H1 (cell line): ENCODE data around the gene COL27A1. TPM values are rescaled to one million over a fixed set of nuclear protein-coding genes. Genes with fewer than 3 reads are reported as not detected.

Experiments
- CTCF ChIA-PET: fragments of 300-600 bp; sonication (Branson Sonifier 250); formaldehyde crosslinking; loops from one replicate; lab custom pipeline; 2021; ENCODE audit not compliant: partially characterized antibody; lab: Charles Lee
- POLR2A ChIA-PET: fragments of 300-600 bp; sonication (Branson Sonifier 250); formaldehyde crosslinking; loops from one replicate; lab custom pipeline; 2021; ENCODE audit warnings: inconsistent platforms; ENCODE audit not compliant: partially characterized antibody; lab: Charles Lee
- DNase-seq, 2 experiments: peaks; one replicate each; pipeline versions ENCODE4 v3.0.0 to v3.0.0-alpha.2; 2010 to 2022; ENCODE audit warnings: low spot score in 2 of 2, low read depth in 1 of 2, mixed read lengths in 1 of 2
- FAIRE-seq: peaks from 2 replicates; lab custom pipeline; 2011; peaks lifted over from hg19 to GRCh38; lab: Jason Lieb, UNC
- H2AFZ ChIP-seq: 2 replicates; pipeline ENCODE4 v1.8.1; 2012; ENCODE audit warnings: low read length, inconsistent platforms
- H2AK5ac ChIP-seq: 2 replicates; pipeline ENCODE4 v1.6.1; 2013; ENCODE audit warnings: low read depth, low read length
- H2BK120ac ChIP-seq: replicated peaks from 2 replicates; pipeline ENCODE3; 2013; ENCODE audit warnings: low read depth, low read length, inconsistent platforms
- H2BK12ac ChIP-seq: 2 replicates; pipeline ENCODE4 v1.6.1; 2013; ENCODE audit warnings: low read depth, low read length
- H2BK15ac ChIP-seq: 2 replicates; pipeline ENCODE4 v1.6.1; 2013; ENCODE audit warnings: low read length
- H2BK20ac ChIP-seq: 2 replicates; pipeline ENCODE4 v1.6.1; 2013; ENCODE audit warnings: low read length
- H2BK5ac ChIP-seq: 2 replicates; pipeline ENCODE4 v1.6.1; 2013; ENCODE audit warnings: low read depth, low read length
- H3K14ac ChIP-seq: 2 replicates; pipeline ENCODE4 v1.6.1; 2013; ENCODE audit warnings: inconsistent platforms; ENCODE audit not compliant: insufficient read length
- H3K18ac ChIP-seq: 2 replicates; pipeline ENCODE4 v1.6.1; 2013; ENCODE audit warnings: low read length; ENCODE audit errors: extremely low read depth
- H3K23ac ChIP-seq: 2 replicates; pipeline ENCODE4 v1.6.1; 2013; ENCODE audit warnings: inconsistent platforms; ENCODE audit not compliant: insufficient read length
- H3K23me2 ChIP-seq: 2 replicates; pipeline ENCODE4 v1.6.1; 2013; ENCODE audit warnings: low read depth, low read length
- H3K27ac ChIP-seq: 2 replicates; pipeline ENCODE4 v1.6.1; 2011; ENCODE audit warnings: low read depth, low read length, inconsistent platforms
- H3K27me3 ChIP-seq, 4 experiments: replicated peaks in 1 of 4; 1 replicate in 1 of 4; 2 replicates in 3 of 4; pipeline versions ENCODE4 v1.6.1 to v1.8.1; 2011 to 2013; ENCODE audit warnings: low read length in 3 of 4, mild to moderate bottlenecking in 3 of 4, inconsistent platforms in 2 of 4, mixed read lengths in 2 of 4, moderate library complexity in 1 of 4; ENCODE audit not compliant: control insufficient read depth in 3 of 4, insufficient read depth in 3 of 4; ENCODE audit errors: extremely low read depth in 1 of 4
- H3K36me3 ChIP-seq, 4 experiments: 2 replicates each; pipeline versions ENCODE4 v1.6.1 to v1.8.1; 2011 to 2013; ENCODE audit warnings: mild to moderate bottlenecking in 4 of 4, low read length in 3 of 4, moderate library complexity in 2 of 4, control low read depth in 1 of 4, inconsistent platforms in 1 of 4; ENCODE audit not compliant: insufficient read depth in 4 of 4, control insufficient read depth in 2 of 4
- H3K4ac ChIP-seq: replicated peaks from 2 replicates; pipeline ENCODE3; 2013; ENCODE audit warnings: low read length, low read depth, mixed read lengths, inconsistent platforms; ENCODE audit not compliant: insufficient read length
- H3K4me1 ChIP-seq, 4 experiments: replicated peaks in 1 of 4; 1 replicate in 1 of 4; 2 replicates in 3 of 4; pipeline versions ENCODE4 v1.6.1 to v1.8.1; 2011 to 2013; ENCODE audit warnings: low read length in 3 of 4, inconsistent platforms in 2 of 4, mixed read lengths in 1 of 4; ENCODE audit not compliant: insufficient read depth in 4 of 4, control insufficient read depth in 3 of 4
- H3K4me2 ChIP-seq, 2 experiments: 2 replicates each; pipeline versions ENCODE4 v1.6.1 to v1.8.1; 2011 to 2013; ENCODE audit warnings: low read depth in 2 of 2, low read length in 2 of 2, control low read depth in 1 of 2, inconsistent platforms in 1 of 2, mild to moderate bottlenecking in 1 of 2; ENCODE audit not compliant: insufficient read depth in 1 of 2
- H3K4me3 ChIP-seq, 4 experiments: fragments of 200-600, 300-600 bp in 1 of 4; sonication (generic), shearing (Covaris generic), sonication (Bioruptor Twin) in 1 of 4; 2 replicates each; pipeline versions ENCODE4 v1.5.1 to v1.8.1; 2011 to 2016; ENCODE audit warnings: low read length in 4 of 4, low read depth in 3 of 4, control low read depth in 2 of 4, inconsistent platforms in 2 of 4, mild to moderate bottlenecking in 2 of 4, mixed read lengths in 1 of 4, moderate library complexity in 1 of 4; ENCODE audit not compliant: insufficient read depth in 2 of 4; ENCODE audit errors: extremely low read depth in 1 of 4
- H3K56ac ChIP-seq: replicated peaks from 2 replicates; pipeline ENCODE3; 2013; ENCODE audit warnings: low read depth, mild to moderate bottlenecking, mixed read lengths, low read length, inconsistent platforms; ENCODE audit not compliant: insufficient read length
- H3K79me1 ChIP-seq: 2 replicates; pipeline ENCODE4 v1.6.1; 2013; ENCODE audit warnings: low read depth, low read length, control low read depth
- H3K79me2 ChIP-seq, 2 experiments: 2 replicates each; pipeline versions ENCODE4 v1.6.1 to v1.8.1; 2012 to 2013; ENCODE audit warnings: low read length in 2 of 2, mild to moderate bottlenecking in 2 of 2, inconsistent platforms in 1 of 2; ENCODE audit not compliant: insufficient read depth in 2 of 2, control insufficient read depth in 1 of 2
- H3K9ac ChIP-seq, 4 experiments: replicated peaks in 1 of 4; 1 replicate in 1 of 4; 2 replicates in 3 of 4; pipeline versions ENCODE4 v1.6.1 to v1.8.1; 2011 to 2013; ENCODE audit warnings: low read depth in 3 of 4, low read length in 3 of 4, control low read depth in 2 of 4, mild to moderate bottlenecking in 2 of 4, moderate library complexity in 2 of 4, inconsistent platforms in 1 of 4; ENCODE audit errors: extremely low read depth in 1 of 4
- H3K9me3 ChIP-seq, 2 experiments: 2 replicates each; pipeline versions ENCODE4 v1.6.1 to v1.8.1; 2012 to 2013; ENCODE audit warnings: mild to moderate bottlenecking in 2 of 2, moderate library complexity in 2 of 2, control low read depth in 1 of 2, inconsistent platforms in 1 of 2, low read depth in 1 of 2, low read length in 1 of 2, mixed read lengths in 1 of 2; ENCODE audit not compliant: insufficient read depth in 2 of 2
- H4K20me1 ChIP-seq, 2 experiments: replicated peaks in 1 of 2; 2 replicates each; pipeline versions ENCODE3 to v1.8.1; 2011 to 2013; ENCODE audit warnings: inconsistent platforms in 2 of 2, low read length in 2 of 2, mild to moderate bottlenecking in 1 of 2; ENCODE audit not compliant: insufficient read depth in 2 of 2, control insufficient read depth in 1 of 2
- H4K5ac ChIP-seq: 2 replicates; pipeline ENCODE4 v1.6.1; 2013; ENCODE audit warnings: low read length, low read depth, mixed read lengths, inconsistent platforms; ENCODE audit not compliant: insufficient read length
- H4K8ac ChIP-seq: 2 replicates; pipeline ENCODE4 v1.8.0; 2013; ENCODE audit warnings: mild to moderate bottlenecking, moderate library complexity, low read length, inconsistent platforms; ENCODE audit not compliant: insufficient read depth; ENCODE audit errors: extremely low read depth
- H4K91ac ChIP-seq: replicated peaks from 2 replicates; pipeline ENCODE3; 2013; ENCODE audit warnings: low read length, mixed read lengths, inconsistent platforms; ENCODE audit not compliant: insufficient read length
- USF2 ChIP-seq: IDR thresholded peaks from 2 replicates; pipeline ENCODE4 v1.6.1; 2011; ENCODE audit warnings: low read length, improper control_type of control experiment
- WGBS, 2 experiments: shearing (Covaris generic) in 1 of 2; methylation state at CpG; one replicate each; pipeline versions ENCODE4 v1.1.6 to v1.1.7; 2013 to 2015; ENCODE audit warnings: low lambda C conversion rate in 2 of 2, mixed read lengths in 2 of 2, inconsistent platforms in 1 of 2, low coverage in 1 of 2, missing lambda C conversion rate in 1 of 2; ENCODE audit not compliant: insufficient replicate concordance in 2 of 2, insufficient coverage in 1 of 2, insufficient read length in 1 of 2; ENCODE audit errors: extremely low coverage in 1 of 2, missing lambda C conversion rate in 1 of 2; 5-methylcytosine and 5-hydroxymethylcytosine counted together
- polyA plus RNA-seq, 7 experiments: library from polyadenylated mRNA; depleted of rRNA in 3 of 7; stranded (reverse) in 5 of 7; unstranded in 2 of 7; fragments of >200 nt in 5 of 7; fragments of 200-250 nt in 2 of 7; gene quantifications; 1 replicate in 5 of 7; 2 replicates in 1 of 7; 4 replicates in 1 of 7; pipeline versions ENCODE4 v1.2.1 to v1.2.3, GENCODE V29; 2011 to 2013; ENCODE audit warnings: missing spikeins in 2 of 7, mixed read lengths in 2 of 7
- total RNA-seq: library from RNA; stranded (reverse); fragmentation: NEBNext Ultra II Directional; extraction: Animal tissue kit (Norgen Biotek cat#: 25700); gene quantifications from 2 replicates; pipeline ENCODE4 v1.2.1, GENCODE V29; 2021

Gene COL27A1
- total and polyA plus RNA-seq, 2 of the 8 experiments (the other 6 are each of a cell fraction or from before 2014, with no cell fraction given): 15.1 to 22.8 TPM

GRCh38 chr9:114184071-114184470, 28.7 kb downstream of the COL27A1 start:
- ChIA-PET CTCF (interaction anchor here (1.0 to 2.3 kb wide), 7 partner anchors 11 to 107 kb away, joined by 3 to 8 read pairs (median 4); no protein-coding TSS in a partner anchor), POLR2A (no interaction called here)
- no peak overlapping the region for H2BK15ac ChIP-seq
- no peak overlapping the region for H3K18ac ChIP-seq
- no peaks in the 10 kb centered on the region for H3K79me2 ChIP-seq
- H4K20me1 ChIP-seq: no peaks in the 10 kb centered on the region
- no peaks in the 10 kb centered on the region for H3K79me1 ChIP-seq
- H2BK20ac ChIP-seq: no peak overlapping the region
- 97% methylated on average over 3 of the region's 3 CpGs; no CpG with 5 or more reads in 1 of the 2 experiments for WGBS, 2 experiments
- H4K91ac ChIP-seq: no peak overlapping the region
- no peak overlapping the region for H3K23ac ChIP-seq
- no peak overlapping the region for H2AFZ ChIP-seq
- DNase-seq (no peak), FAIRE-seq (no peak)
- H3K4ac ChIP-seq: no peak overlapping the region
- no peak overlapping the region for H3K27ac ChIP-seq
- H3K9ac ChIP-seq: no peak overlapping the region
- no peak overlapping the region for H4K5ac ChIP-seq
- H3K4me2 ChIP-seq: no peak overlapping the region
- H4K8ac ChIP-seq: 0 out of 2 replicates have a peak overlapping the region, but pooled peaks have one; percentile 14
- no peaks in the 10 kb centered on the region for H3K27me3 ChIP-seq
- H3K23me2 ChIP-seq: 0 out of 2 replicates have a peak, but pooled peaks cover 2% of the 10 kb centered on the region
- no peak overlapping the region for H3K56ac ChIP-seq
- no peaks in the 10 kb centered on the region for H3K4me1 ChIP-seq
- H3K4me3 ChIP-seq: no peak overlapping the region
- H2BK5ac ChIP-seq: no peak overlapping the region
- H3K36me3 ChIP-seq: no peaks in the 10 kb centered on the region; a peak in 1 of 8 replicates
- no peak overlapping the region for H2BK120ac ChIP-seq
- H2BK12ac ChIP-seq: no peak overlapping the region
- no peak overlapping the region for H3K14ac ChIP-seq
- H3K9me3 ChIP-seq: no peaks in the 10 kb centered on the region
- no peak overlapping the region for H2AK5ac ChIP-seq
- TF ChIP-seq USF2: no peak
